SH-SY5Y (cell line): ENCODE measurements around the gene SUSD2.

Source experiments
- GATA2 ChIP-seq: IDR thresholded peaks from 2 replicates; pipeline ENCODE4 v1.6.1; 2011; ENCODE audit warnings: mild to moderate bottlenecking, low read depth, low read length
- GATA3 ChIP-seq: IDR thresholded peaks from 2 replicates; pipeline ENCODE4 v1.6.1; 2011; ENCODE audit warnings: low read depth, mild to moderate bottlenecking, low read length, moderate library complexity

DNA sequence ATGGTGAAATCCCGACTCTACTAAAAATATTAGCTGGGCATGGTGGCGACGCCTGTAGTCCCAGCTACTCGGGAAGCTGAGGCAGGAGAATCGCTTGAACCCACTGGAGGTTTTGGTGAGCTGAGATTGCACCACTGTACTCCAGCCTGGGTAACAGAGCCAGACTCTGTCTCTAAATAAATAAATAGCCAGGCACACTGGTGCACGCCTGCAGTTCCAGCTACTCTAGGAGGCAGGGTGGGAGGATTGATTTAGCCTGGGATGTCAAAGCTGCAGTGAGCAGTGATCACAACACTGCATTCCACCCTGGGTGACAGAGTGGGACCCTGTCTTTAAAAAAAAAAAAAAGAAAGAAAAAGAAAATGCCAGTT, 17.4 kb downstream of the SUSD2 start:
- TF ChIP-seq GATA3, result no peak
- TF ChIP-seq GATA2, result no peak
